Fibroblast of the conjunctiva (primary cell): ENCODE measurements around the gene HOXA7.

Source experiments
- DNase-seq: peaks from one replicate; pipeline ENCODE4 v3.0.0-alpha.2; 2010; ENCODE audit warnings: low read depth

HOXA7 gene

GRCh38 chr7:27106901-27107240, 49.6 kb downstream of the HOXA7 start:
- DNase-seq: no peak

- DNase-seq: no peak
Observed at GRCh38 chr7:27106181-27106900, 50.1 kb downstream of the HOXA7 start.

GRCh38 chr7:27105301-27106031, 51.0 kb downstream of the HOXA7 start:
- DNase-seq: no peak

GRCh38 chr7:27104341-27105058, 52.0 kb downstream of the HOXA7 start:
- no peak for DNase-seq
